HepG2 (cell line): ENCODE data around the gene EPB41. TPM values are rescaled to one million over a fixed set of nuclear protein-coding genes. Genes with fewer than 3 reads are reported as not detected.

Experiments used
- ARID5B ChIP-seq: IDR thresholded peaks from 2 replicates; pipeline ENCODE4 v1.4.0; 2020; ENCODE audit warnings: mild to moderate bottlenecking, missing genetic modification reagents
- CEBPG ChIP-seq: IDR thresholded peaks from 2 replicates; pipeline ENCODE4 v1.6.1; 2016
- ETV6 ChIP-seq: sonication (generic); formaldehyde crosslinking; conservative IDR thresholded peaks from 2 replicates; pipeline ENCODE4 v1.4.0; 2020; ENCODE audit warnings: missing genetic modification reagents
- FIP1L1 ChIP-seq: fragments of 200-400 bp; formaldehyde crosslinking; IDR thresholded peaks from 2 replicates; pipeline ENCODE4 v1.6.1; 2018; ENCODE audit warnings: low read depth, mild to moderate bottlenecking, low read length, moderate library complexity, borderline replicate concordance; ENCODE audit not compliant: insufficient read depth
- HDAC1 ChIP-seq: sonication (generic); formaldehyde crosslinking; IDR thresholded peaks from 2 replicates; pipeline ENCODE4 v1.5.1; 2020; ENCODE audit warnings: mild to moderate bottlenecking, missing genetic modification reagents
- HNF4A ChIP-seq: sonication (generic); formaldehyde crosslinking; IDR thresholded peaks from 2 replicates; pipeline ENCODE4 v1.4.0; 2020; ENCODE audit warnings: missing genetic modification reagents
- PRMT3 ChIP-seq: sonication (generic); formaldehyde crosslinking; IDR thresholded peaks from 2 replicates; pipeline ENCODE4 v1.8.1; 2022; ENCODE audit warnings: low read depth, mild to moderate bottlenecking, moderate library complexity, missing genetic modification reagents, borderline replicate concordance
- RBFOX2 ChIP-seq: fragments of 200-400 bp; formaldehyde crosslinking; IDR thresholded peaks from 2 replicates; pipeline ENCODE4 v1.6.1; 2017; ENCODE audit warnings: low read depth, mild to moderate bottlenecking, low read length
- RFXAP ChIP-seq: sonication (generic); formaldehyde crosslinking; IDR thresholded peaks from 2 replicates; pipeline ENCODE4 v1.4.0; 2020; ENCODE audit warnings: missing genetic modification reagents, borderline replicate concordance
- SP140L ChIP-seq: sonication (generic); formaldehyde crosslinking; IDR thresholded peaks from 2 replicates; pipeline ENCODE4 v1.4.0; 2020; ENCODE audit warnings: missing genetic modification reagents, borderline replicate concordance
- TEAD2 ChIP-seq: sonication (generic); formaldehyde crosslinking; IDR thresholded peaks from 2 replicates; pipeline ENCODE4 v1.9.0; 2021; ENCODE audit warnings: missing genetic modification reagents
- TSC22D2 ChIP-seq: sonication (generic); formaldehyde crosslinking; IDR thresholded peaks from 2 replicates; pipeline ENCODE4 v1.5.1; 2020; ENCODE audit warnings: missing genetic modification reagents, mild to moderate bottlenecking, borderline replicate concordance
- ZBTB8A ChIP-seq: sonication (generic); formaldehyde crosslinking; IDR thresholded peaks from 2 replicates; pipeline ENCODE4 v1.4.0; 2020; ENCODE audit warnings: mild to moderate bottlenecking, low read depth, missing genetic modification reagents, borderline replicate concordance
- ZNF24 ChIP-seq: fragments of 450-650 bp; IDR thresholded peaks from 2 replicates; pipeline ENCODE4 v1.6.1; 2017; ENCODE audit warnings: antibody characterized with exemption, mild to moderate bottlenecking
- ZNF317 ChIP-seq: sonication (generic); formaldehyde crosslinking; IDR thresholded peaks from 2 replicates; pipeline ENCODE4 v1.5.0; 2020; ENCODE audit warnings: mild to moderate bottlenecking, missing genetic modification reagents
- ZNF598 ChIP-seq: sonication (generic); formaldehyde crosslinking; IDR thresholded peaks from 2 replicates; pipeline ENCODE4 v1.5.1; 2020; ENCODE audit warnings: mild to moderate bottlenecking, missing genetic modification reagents, borderline replicate concordance
- ZNF710 ChIP-seq: sonication (generic); formaldehyde crosslinking; IDR thresholded peaks from 2 replicates; pipeline ENCODE4 v1.5.0; 2020; ENCODE audit warnings: mild to moderate bottlenecking, missing genetic modification reagents, borderline replicate concordance
- ZNF850 ChIP-seq: sonication (generic); formaldehyde crosslinking; conservative IDR thresholded peaks from 2 replicates; pipeline ENCODE4 v1.9.0; 2021; ENCODE audit warnings: mild to moderate bottlenecking, missing genetic modification reagents
- polyA plus RNA-seq, 8 experiments: library from polyadenylated mRNA; depleted of rRNA in 3 of 8; stranded (reverse) in 7 of 8; unstranded in 1 of 8; fragments of >200 nt; fragmentation: Illumina TruSeq in 4 of 8; extraction: Trizol in 4 of 8; gene quantifications; 2 replicates each; pipeline versions ENCODE4 v1.2.1 to v1.2.3, GENCODE V29; 2011 to 2016; ENCODE audit warnings: low read depth in 4 of 8, missing spikeins in 1 of 8, mixed read lengths in 1 of 8; ENCODE audit not compliant: insufficient read depth in 1 of 8
- total RNA-seq, 5 experiments: library from RNA; depleted of rRNA; stranded (reverse); fragments of >200 nt; fragmentation: Illumina TruSeq; extraction: Trizol; gene quantifications; 2 replicates each; pipeline ENCODE4 v1.2.3, GENCODE V29; 2016; ENCODE audit warnings: low read depth in 1 of 5
- TF ChIP-seq, protein P1 (sequence below), 2 experiments: sonication (generic) in 1 of 2; formaldehyde crosslinking in 1 of 2; IDR thresholded peaks; 2 replicates each; pipeline versions ENCODE4 v1.4.0 to v1.6.1; 2018 to 2020; ENCODE audit warnings: missing genetic modification reagents in 2 of 2, borderline replicate concordance in 1 of 2, low read depth in 1 of 2, mild to moderate bottlenecking in 1 of 2, missing biosample characterization in 1 of 2
- TF ChIP-seq, protein P2 (sequence below): sonication (generic); formaldehyde crosslinking; IDR thresholded peaks from 2 replicates; pipeline ENCODE4 v1.5.1; 2020; ENCODE audit warnings: missing genetic modification reagents, mild to moderate bottlenecking, borderline replicate concordance

EPB41 gene
- total and polyA plus RNA-seq, 2 of the 13 experiments (the other 11 are each of a cell fraction or from before 2014, with no cell fraction given), result 34.5 to 46.7 TPM

GRCh38 chr1:28877132-28877781, 37.1 kb upstream of the EPB41 start (continued):
- no peak for TF ChIP-seq ZBTB8A (CRISPR knock-in tag)
- TF ChIP-seq ZNF317 (CRISPR knock-in tag), result no peak
- TF ChIP-seq ZNF24, result no peak
- peak; percentile 59; the same call in 1 of the 2 replicates for TF ChIP-seq ZNF598
- 0 out of 2 replicates have a peak, but pooled peaks have one; percentile 13 for TF ChIP-seq CEBPG
- no peak for TF ChIP-seq FIP1L1
- TF ChIP-seq RBFOX2, result no peak
- TF ChIP-seq TEAD2 (CRISPR knock-in tag), result no peak
- TF ChIP-seq HNF4A (CRISPR knock-in tag), result no peak
- TF ChIP-seq ZNF710, result no peak
- TF ChIP-seq PRMT3 (CRISPR knock-in tag), result no peak
- TF ChIP-seq, protein P1, sequence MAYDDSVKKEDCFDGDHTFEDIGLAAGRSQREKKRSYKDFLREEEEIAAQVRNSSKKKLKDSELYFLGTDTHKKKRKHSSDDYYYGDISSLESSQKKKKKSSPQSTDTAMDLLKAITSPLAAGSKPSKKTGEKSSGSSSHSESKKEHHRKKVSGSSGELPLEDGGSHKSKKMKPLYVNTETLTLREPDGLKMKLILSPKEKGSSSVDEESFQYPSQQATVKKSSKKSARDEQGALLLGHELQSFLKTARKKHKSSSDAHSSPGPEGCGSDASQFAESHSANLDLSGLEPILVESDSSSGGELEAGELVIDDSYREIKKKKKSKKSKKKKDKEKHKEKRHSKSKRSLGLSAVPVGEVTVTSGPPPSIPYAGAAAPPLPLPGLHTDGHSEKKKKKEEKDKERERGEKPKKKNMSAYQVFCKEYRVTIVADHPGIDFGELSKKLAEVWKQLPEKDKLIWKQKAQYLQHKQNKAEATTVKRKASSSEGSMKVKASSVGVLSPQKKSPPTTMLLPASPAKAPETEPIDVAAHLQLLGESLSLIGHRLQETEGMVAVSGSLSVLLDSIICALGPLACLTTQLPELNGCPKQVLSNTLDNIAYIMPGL (CRISPR knock-in tag; IDR thresholded peaks at IDR 0.05; ENCODE audit: borderline replicate concordance in 1 of 2, low read depth in 1 of 2), result peak; percentile 43 to 45; a peak in 2 of 4 replicates
- TF ChIP-seq ARID5B (CRISPR knock-in tag), result 0 out of 2 replicates have a peak, but pooled peaks have one; percentile 17
- no peak for TF ChIP-seq HDAC1 (CRISPR knock-in tag)
- TF ChIP-seq, protein P2, sequence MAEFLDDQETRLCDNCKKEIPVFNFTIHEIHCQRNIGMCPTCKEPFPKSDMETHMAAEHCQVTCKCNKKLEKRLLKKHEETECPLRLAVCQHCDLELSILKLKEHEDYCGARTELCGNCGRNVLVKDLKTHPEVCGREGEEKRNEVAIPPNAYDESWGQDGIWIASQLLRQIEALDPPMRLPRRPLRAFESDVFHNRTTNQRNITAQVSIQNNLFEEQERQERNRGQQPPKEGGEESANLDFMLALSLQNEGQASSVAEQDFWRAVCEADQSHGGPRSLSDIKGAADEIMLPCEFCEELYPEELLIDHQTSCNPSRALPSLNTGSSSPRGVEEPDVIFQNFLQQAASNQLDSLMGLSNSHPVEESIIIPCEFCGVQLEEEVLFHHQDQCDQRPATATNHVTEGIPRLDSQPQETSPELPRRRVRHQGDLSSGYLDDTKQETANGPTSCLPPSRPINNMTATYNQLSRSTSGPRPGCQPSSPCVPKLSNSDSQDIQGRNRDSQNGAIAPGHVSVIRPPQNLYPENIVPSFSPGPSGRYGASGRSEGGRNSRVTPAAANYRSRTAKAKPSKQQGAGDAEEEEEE (CRISPR knock-in tag), result no peak
- TF ChIP-seq TSC22D2, result no peak
- no peak for TF ChIP-seq ETV6 (CRISPR knock-in tag)
- no peak for TF ChIP-seq ZNF850 (CRISPR knock-in tag)
- TF ChIP-seq RFXAP (CRISPR knock-in tag), result no peak
- TF ChIP-seq SP140L (CRISPR knock-in tag), result no peak
